ENCODE data around the gene KCNN3.
A peak's percentile ranks its signal among the peaks of the same experiment; 100 is the strongest.

Gene KCNN3

DNA sequence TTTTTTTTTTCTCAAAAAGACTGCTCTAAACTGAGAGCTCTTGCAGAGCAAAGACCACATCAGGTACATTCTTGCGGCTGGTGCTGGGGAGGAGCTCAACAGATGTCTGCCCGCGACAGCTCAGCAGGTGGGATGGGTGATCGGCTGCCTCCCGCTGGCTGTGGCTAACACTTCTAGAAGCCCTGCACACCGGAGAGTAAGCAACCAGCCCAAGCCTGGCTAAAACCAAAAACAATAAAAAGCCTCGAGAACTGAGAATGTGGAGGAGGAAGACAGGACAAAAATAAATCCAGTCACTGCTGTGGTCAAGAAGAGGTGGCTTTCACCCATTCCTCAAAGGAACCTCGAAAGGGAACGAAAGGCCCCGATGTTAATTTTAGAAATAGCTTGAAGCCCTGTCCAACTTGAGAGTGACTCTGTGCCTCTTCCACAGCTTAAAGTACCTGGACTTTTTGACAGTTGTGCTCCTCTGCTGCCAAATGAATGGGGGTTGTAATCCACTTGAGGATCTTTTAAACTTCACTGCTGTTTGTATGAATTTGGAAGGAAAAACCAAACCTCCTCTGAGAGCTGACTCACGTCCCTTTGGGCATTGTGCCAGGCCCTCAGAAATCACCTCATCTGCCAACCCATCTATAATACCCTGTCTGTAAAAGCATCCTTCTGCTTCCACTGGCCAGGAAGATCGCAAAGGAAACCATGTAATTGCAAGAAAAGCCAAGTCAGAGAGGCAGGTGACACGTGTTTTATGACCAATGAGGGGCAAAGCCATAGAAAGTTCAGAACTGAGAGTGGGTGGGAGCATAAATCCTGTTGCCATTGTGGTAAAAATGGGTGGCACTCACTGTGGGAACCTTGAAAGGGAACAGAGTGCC is 78.6 kb downstream of the KCNN3 start:
- no peak overlapping the region for H3K4me3 ChIP-seq (replicated peaks in 1 of 2; ENCODE audit: low read depth in 2 of 2, low read length in 2 of 2)
- peak; percentile 47 to 69 for DNase-seq (ENCODE audit: low read depth in 2 of 2)
- TF ChIP-seq, protein P1, sequence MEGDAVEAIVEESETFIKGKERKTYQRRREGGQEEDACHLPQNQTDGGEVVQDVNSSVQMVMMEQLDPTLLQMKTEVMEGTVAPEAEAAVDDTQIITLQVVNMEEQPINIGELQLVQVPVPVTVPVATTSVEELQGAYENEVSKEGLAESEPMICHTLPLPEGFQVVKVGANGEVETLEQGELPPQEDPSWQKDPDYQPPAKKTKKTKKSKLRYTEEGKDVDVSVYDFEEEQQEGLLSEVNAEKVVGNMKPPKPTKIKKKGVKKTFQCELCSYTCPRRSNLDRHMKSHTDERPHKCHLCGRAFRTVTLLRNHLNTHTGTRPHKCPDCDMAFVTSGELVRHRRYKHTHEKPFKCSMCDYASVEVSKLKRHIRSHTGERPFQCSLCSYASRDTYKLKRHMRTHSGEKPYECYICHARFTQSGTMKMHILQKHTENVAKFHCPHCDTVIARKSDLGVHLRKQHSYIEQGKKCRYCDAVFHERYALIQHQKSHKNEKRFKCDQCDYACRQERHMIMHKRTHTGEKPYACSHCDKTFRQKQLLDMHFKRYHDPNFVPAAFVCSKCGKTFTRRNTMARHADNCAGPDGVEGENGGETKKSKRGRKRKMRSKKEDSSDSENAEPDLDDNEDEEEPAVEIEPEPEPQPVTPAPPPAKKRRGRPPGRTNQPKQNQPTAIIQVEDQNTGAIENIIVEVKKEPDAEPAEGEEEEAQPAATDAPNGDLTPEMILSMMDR (IDR thresholded peaks at IDR 0.05; ENCODE audit: low read depth, low read length), result no peak

DNA sequence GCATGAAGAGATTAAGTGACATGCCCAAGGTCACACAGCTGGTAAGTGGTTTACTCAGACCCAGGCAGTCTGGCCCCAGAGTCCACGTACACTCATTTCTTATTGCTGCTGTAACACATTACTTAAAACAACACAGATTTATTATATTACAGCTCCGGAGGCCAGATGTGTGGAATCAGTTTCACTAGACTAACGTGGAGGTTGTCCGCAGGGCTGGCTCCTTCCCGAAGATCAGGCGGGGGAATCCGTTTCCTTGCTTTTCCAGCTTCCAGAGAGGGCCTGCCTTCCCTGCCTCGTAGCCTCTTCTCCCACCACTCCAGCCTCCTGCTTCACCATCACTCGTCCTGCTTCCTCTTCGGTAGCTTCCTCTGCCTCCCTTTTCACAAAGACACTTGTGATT is 81.2 kb downstream of the KCNN3 start:
- H3K4me3 ChIP-seq (replicated peaks in 1 of 2; ENCODE audit: low read depth in 2 of 2, low read length in 2 of 2), result no peak overlapping the region
- TF ChIP-seq, protein P1 (IDR thresholded peaks at IDR 0.05; ENCODE audit: low read depth, low read length), result no peak
- no peak for DNase-seq (ENCODE audit: low read depth in 2 of 2)

DNA sequence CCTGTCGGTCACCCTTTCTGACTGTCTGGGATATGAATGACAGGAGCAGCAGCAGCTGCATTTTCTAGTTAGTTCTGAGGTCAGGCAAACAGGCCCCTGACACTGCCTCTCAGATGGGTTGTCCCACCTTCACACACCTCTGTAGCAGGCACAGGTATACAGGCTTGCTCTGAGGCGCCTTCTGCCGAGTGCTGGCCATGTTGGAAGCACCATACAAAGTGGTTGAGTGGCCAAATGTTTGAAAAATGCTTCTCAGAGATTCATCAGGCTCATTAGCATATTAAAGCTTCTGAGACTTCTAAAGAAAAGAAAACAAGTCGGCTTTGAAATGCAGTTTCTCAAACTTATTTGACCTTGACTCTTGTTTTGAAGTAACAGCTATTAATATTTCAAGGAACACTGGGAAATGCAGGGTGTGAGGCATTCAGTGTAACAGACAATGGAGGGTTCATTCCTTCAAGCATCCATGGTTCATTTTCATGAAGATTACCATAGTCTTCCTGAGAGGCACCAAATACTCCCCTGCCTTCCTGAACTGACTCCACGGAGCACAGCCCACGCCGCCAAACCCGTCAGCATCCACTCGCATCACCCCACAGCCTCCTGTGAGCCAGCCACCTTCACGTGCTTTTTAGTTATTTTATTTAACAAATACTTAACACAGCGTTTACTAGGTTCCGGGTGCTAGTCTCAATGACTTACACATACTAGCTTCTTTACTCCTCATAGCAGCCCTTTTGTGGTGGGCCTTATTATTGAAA is 81.8 kb downstream of the KCNN3 start:
- H3K4me3 ChIP-seq (replicated peaks in 1 of 2; ENCODE audit: low read depth in 2 of 2, low read length in 2 of 2), result no peak overlapping the region
- TF ChIP-seq, protein P1 (IDR thresholded peaks at IDR 0.05; ENCODE audit: low read depth, low read length), result no peak
- DNase-seq (ENCODE audit: low read depth in 2 of 2), result no peak

DNA sequence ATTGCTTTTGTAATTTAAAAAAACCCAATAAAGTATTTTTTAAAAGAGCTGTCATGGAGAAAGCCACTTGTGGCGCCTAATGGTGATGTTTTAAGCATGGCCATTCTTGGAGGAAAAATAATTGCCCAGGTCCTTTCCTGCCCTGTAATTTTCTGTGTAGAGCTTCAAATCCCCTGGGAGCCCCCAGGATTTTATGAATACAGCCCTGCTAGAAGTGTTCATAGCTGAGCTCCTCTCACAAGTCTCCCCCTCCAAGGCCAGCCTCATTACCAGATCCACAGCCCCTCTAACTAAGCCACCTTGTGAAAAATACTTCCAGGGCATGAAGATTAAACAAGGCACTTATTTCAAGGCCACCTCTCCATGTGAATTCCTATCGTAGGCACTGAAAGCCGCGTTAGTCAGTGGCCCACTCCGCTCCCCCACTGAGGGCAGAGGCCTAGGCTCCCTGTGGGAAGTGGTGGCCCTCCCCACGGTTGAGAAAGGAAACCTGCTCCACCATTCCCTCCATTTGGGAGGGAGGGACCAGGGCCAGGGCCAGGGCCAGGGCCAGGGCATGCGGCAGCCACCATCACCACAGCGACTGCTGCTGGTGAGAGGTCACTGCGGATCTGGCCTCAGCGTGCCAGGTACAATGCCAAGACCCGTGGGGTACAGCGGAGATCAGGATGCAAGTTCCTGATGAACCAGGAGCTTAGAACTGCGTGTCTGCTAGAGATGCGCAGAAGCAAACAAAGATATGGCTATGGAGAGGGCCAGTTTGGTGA is 83.1 kb downstream of the KCNN3 start:
- H3K4me3 ChIP-seq (replicated peaks in 1 of 2; ENCODE audit: low read depth in 2 of 2, low read length in 2 of 2), result no peak overlapping the region
- TF ChIP-seq, protein P1 (IDR thresholded peaks at IDR 0.05; ENCODE audit: low read depth, low read length), result no peak
- no peak for DNase-seq (ENCODE audit: low read depth in 2 of 2)

DNA sequence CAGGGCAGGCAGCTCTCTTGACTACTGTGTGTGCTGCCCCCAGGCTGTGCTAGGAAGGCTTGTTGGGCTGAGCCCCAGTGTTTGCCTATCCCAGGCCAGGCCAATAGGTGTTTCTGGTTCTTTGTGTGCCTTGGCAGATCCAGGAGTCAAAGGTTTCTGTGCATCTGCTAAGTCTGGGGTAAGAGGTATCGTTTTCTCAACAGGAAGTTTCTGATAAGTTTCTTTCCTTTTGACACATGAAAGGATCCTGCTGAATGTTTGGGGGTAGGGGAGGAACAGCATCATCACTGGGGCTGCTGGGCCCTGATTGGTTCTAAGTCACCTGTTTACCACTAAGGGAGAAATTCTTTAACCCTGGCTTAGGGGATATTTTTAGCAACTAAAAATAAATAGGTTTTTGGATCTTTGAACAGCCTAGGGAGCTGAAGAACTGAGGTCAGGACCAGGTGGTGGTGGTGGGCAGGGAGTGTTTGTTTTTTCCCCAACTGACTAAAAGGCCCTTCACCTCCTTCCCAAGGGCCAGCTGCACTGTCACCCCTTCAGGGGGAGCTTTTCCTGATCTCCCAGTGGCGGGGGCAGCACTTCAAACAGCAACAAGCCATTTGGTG is 85.1 kb downstream of the KCNN3 start:
- no peak overlapping the region for H3K4me3 ChIP-seq (replicated peaks in 1 of 2; ENCODE audit: low read depth in 2 of 2, low read length in 2 of 2)
- peak in 1 of 2 donors; percentile 8 for DNase-seq (ENCODE audit: low read depth in 2 of 2)
- TF ChIP-seq, protein P1 (IDR thresholded peaks at IDR 0.05; ENCODE audit: low read depth, low read length), result no peak

DNA sequence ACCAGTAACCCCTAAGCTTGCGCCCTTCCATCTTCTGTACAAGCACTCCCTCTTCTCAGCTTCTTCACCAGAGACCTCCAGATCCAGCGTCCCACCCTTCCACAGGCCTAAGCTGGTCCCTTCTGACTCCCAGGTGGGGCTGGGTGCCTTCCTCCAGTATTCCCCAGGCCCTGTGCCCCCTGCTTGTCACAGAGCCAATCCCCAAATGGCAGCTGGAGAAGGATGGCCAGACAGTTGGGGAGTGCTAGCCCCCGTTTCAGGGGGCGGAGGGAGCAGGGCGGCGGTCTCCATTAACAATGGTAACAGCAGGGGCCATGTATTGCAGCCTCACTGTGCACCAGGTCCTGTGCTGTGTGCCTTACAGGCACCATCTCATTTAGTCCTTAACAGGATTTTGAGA is 85.7 kb downstream of the KCNN3 start:
- DNase-seq (ENCODE audit: low read depth in 2 of 2), result no peak
- no peak overlapping the region for H3K4me3 ChIP-seq (replicated peaks in 1 of 2; ENCODE audit: low read depth in 2 of 2, low read length in 2 of 2)
- TF ChIP-seq, protein P1 (IDR thresholded peaks at IDR 0.05; ENCODE audit: low read depth, low read length), result no peak
